SJSA1 (cell line): ENCODE results near the gene PRPSAP2. TPM values are rescaled to one million over a fixed set of nuclear protein-coding genes. Genes with fewer than 3 reads are reported as not detected.

Source experiments
- DNase-seq, 2 experiments: peaks; one replicate each; pipeline ENCODE4 v3.0.0-alpha.2; 2015 to 2020; ENCODE audit warnings: low spot score in 2 of 2, low read depth in 1 of 2
- H3K27ac ChIP-seq: fragments of 250-450 bp; sonication (Bioruptor Pico); 2 replicates; pipeline ENCODE4 v1.5.1; 2020; ENCODE audit warnings: mild to moderate bottlenecking, moderate library complexity
- H3K27me3 ChIP-seq: fragments of 250-450 bp; sonication (Bioruptor Pico); replicated peaks from 2 replicates; pipeline ENCODE4 v1.5.1; 2020; ENCODE audit warnings: mild to moderate bottlenecking, moderate library complexity
- H3K36me3 ChIP-seq: fragments of 250-450 bp; sonication (Bioruptor Pico); 2 replicates; pipeline ENCODE4 v1.5.1; 2020; ENCODE audit warnings: mild to moderate bottlenecking
- H3K4me1 ChIP-seq: fragments of 250-450 bp; sonication (Bioruptor Pico); replicated peaks from 2 replicates; pipeline ENCODE4 v1.6.1; 2021; ENCODE audit warnings: mild to moderate bottlenecking
- H3K4me3 ChIP-seq: fragments of 250-450 bp; sonication (Bioruptor Pico); 2 replicates; pipeline ENCODE4 v1.5.1; 2020; ENCODE audit warnings: mild to moderate bottlenecking
- H3K9me3 ChIP-seq: fragments of 250-450 bp; sonication (Bioruptor Pico); replicated peaks from 2 replicates; pipeline ENCODE4 v1.5.1; 2020; ENCODE audit warnings: mild to moderate bottlenecking
- total RNA-seq: library from RNA; depleted of rRNA; stranded (reverse); fragments of >200 nt; shearing (Covaris generic); gene quantifications from 2 replicates; pipeline ENCODE4 v1.2.3, GENCODE V29; 2014; rRNA removed

Gene PRPSAP2
- total RNA-seq, 1 experiment from 2014 or later, result 59.9 TPM

DNA sequence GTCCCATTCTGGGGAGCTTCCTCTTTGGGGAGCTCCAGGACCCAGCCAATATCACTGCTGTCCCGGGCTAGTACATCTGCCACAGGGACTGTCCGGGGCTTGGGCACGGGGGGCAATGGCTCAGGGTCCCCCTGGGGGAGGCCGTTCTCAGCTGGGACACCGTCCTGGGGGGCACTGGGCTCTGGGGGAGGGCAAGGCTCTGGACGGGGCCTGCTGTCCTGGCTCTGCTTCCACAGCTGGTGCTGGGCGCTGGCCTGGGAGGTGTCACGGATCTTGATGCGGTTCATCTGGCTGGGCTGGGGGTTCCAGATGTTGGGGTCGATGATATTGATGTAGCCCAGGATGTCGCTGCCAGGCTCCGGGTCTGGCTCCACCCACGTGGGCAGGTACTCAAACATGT lies 120.1 kb downstream of the PRPSAP2 start:
- no peak for DNase-seq
- no peaks in the 10 kb centered on the region for H3K9me3 ChIP-seq

DNA sequence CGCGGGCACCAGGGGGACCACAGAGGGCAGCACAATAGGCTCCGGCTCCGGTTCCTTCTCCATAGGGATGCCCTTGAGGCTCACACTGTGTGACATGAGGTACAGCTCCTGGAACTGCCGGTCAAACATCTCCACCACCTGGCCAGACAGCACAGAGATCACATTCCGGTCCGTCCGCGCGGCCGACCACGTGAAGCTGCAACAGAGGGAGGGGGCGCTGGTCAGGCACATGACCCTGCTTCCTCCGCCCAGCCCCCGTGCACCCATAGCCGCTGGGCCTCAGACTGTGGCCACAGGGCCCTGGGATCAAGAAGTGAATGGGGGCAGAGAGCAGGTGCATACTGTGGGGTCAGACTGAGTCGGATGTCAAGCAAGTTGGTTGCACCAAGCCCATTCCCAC lies 120.7 kb downstream of the PRPSAP2 start:
- DNase-seq, result no peak
- H3K27ac ChIP-seq, result no peak overlapping the region
- no peak overlapping the region for H3K4me3 ChIP-seq
- peaks cover 16% of the 10 kb centered on the region for H3K36me3 ChIP-seq
- no peaks in the 10 kb centered on the region for H3K27me3 ChIP-seq
- H3K9me3 ChIP-seq, result no peaks in the 10 kb centered on the region
- H3K4me1 ChIP-seq, result peaks cover 17% of the 10 kb centered on the region

More for the DNA sequence above, 120.1 kb downstream of the PRPSAP2 start:
- Histone ChIP-seq H3K36me3 (peaks cover 16% of the 10 kb centered on the region), H3K4me1 (peaks cover 17% of the 10 kb centered on the region), H3K27me3 (no peaks in the 10 kb centered on the region), H3K4me3 (no peak overlapping the region), H3K27ac (no peak overlapping the region)

Other genes starting within 250 kb of the PRPSAP2 start
- not detected in 2 replicates for gene TBC1D28, start 213.7 kb upstream of the PRPSAP2 start, total RNA-seq
- 2.5 and 4.0 TPM in 2 replicates for gene FOXO3B, start 175.8 kb upstream of the PRPSAP2 start, total RNA-seq
- 0.05 TPM in 1 of 2 replicates, not detected in the other for gene FBXW10, start 114.1 kb upstream of the PRPSAP2 start, total RNA-seq
- gene TVP23B, start 76.9 kb upstream of the PRPSAP2 start, total RNA-seq, result 105 and 144 TPM in 2 replicates
- gene SLC5A10, start 94.0 kb downstream of the PRPSAP2 start, total RNA-seq, result 0.13 TPM in 1 of 2 replicates, not detected in the other
- 4.8 and 6.7 TPM in 2 replicates for gene FAM83G, start 146.6 kb downstream of the PRPSAP2 start, total RNA-seq
- gene GRAP, start 188.8 kb downstream of the PRPSAP2 start, total RNA-seq, result 1.1 and 3.0 TPM in 2 replicates